HG03342 (cell line): ENCODE results near the gene KCNT2.
"Not testable (repeated sequence)": the region's sequence is repeated elsewhere in the genome, so short reads cannot be mapped to it uniquely, and the experiment has no call there.

Experiments
- ATAC-seq: cut with Tn5 transposase; IDR thresholded peaks from one replicate; pipeline ENCODE4 v1.9.1; 2021; ENCODE audit warnings: mild to moderate bottlenecking, moderate library complexity; ENCODE audit not compliant: unreplicated experiment

KCNT2 gene

DNA sequence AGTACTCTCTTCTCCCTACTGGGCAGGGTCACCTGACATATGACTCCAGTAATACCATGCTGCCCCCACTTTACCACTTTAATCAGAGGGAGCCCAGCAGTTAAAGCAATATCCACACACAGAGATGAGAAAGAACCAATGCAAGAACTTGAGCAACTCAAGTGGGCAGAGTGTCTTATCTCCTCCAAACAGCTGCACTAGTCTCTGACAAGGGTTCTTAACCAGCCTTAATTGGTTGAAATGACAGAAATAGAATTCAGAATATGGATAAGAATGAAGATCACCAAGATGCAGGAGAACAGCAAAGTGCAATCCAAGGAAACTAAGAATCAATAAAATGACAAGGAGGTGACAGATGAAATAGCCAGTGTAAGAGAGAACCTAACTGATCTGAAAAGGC lies 91.0 kb downstream of the KCNT2 start:
- no peak for ATAC-seq

GRCh38 chr1:196516373-196516772 lies 91.9 kb downstream of the KCNT2 start:
- no peak for ATAC-seq

GRCh38 chr1:196515904-196516303 lies 92.3 kb downstream of the KCNT2 start:
- ATAC-seq, result no peak

DNA sequence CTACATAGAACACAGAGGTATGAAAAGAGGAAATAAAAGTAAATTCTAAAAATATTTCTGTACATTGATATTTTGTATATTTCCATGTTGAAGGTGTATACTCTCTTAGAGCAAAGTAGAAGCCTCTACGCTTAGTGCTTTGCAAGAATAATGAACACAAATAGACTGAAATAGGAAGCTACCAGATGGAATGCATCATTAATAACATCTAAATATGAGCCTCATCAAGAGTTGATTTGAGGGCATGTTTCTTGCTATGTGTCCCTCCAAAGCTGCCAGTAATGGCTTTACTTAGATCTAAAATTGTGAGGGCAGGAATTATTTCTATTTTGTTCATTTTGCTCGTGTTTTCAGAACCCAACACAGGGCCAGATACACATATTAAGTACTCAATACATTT lies 94.4 kb downstream of the KCNT2 start:
- ATAC-seq, result no peak

- no peak for ATAC-seq
Measured at GRCh38 chr1:196510451-196510850, 97.8 kb downstream of the KCNT2 start.

DNA sequence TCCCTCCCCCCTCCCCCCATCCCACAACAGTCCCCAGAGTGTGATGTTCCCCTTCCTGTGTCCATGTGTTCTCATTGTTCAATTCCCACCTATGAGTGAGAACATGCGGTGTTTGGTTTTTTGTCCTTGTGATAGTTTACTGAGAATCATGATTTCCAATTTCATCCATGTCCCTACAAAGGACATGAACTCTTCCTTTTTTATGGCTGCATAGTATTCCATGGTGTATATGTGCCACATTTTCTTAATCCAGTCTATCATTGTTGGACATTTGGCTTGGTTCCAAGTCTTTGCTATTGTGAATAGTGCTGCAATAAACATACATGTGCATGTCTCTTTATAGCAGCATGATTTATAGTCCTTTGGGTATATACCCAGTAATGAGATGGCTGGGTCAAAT lies 104.0 kb downstream of the KCNT2 start:
- ATAC-seq, result not testable (repeated sequence)

DNA sequence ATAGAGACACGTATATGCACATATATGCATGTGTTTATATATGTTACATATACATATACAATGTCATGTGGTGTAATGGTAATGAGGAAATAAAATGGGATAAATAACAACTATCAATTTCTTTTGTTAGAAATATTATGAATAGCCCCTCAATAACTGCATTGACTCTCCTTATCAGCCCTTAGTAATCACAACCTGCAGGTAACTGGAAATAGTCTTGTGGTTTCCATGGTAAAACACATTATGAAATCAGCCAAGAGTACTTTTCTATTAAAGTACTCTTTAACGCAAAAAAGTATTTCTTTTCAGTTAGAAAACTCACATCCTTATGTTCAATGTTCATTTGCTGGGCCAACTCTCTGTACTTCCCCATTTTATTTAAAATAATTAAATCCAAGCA lies 105.8 kb downstream of the KCNT2 start:
- ATAC-seq, result no peak

DNA sequence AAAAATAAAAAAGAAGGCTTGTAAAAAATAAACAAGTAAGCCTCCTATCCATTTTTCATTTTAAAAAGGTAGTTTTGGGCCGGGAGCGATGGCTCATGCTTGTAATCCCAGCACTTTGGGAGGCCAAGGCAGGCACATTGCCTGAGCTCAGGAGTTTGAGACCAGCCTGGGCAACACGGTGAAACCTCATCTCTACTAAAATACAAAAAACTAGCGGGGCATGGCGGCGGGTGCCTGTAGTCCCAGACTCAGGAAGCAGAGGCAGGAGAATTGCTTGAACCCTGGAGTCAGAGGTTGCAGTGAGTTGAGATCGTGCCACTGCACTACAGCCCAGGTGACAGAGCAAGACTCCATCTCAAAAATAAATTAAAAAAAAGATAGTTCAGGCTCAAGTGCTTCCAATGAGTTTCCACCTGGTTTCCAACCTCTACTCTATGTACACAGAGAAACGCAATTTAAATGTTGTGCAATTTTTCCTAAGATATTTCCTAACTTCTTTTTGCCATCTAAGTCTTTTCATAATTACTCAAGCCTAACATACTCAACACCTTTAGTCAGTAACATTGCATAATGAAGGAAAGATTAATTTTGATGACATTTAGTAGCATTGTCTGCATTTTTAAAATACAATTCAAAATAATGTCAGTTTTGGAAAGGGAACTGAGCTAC lies 106.3 kb downstream of the KCNT2 start:
- ATAC-seq, result no peak

DNA sequence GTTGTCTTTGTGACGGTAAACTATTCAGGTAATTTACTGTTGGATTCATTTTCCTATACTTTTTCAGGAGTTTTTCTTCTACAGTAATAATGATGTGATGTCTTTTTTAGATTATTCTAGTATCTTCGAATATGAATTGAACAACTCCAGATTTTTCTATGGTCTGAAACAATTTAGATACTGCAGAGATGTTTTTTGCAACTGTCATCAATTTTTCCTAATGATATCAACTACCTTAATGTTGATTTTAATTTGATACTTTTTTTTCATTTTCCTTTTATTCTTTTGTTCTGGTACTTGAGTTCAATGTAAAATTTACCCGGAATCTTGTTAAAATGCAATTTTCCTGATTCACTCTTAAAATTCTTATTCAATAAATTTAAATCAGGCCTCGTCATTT lies 110.4 kb downstream of the KCNT2 start:
- no peak for ATAC-seq

- no peak for ATAC-seq
Measured at GRCh38 chr1:196494766-196495165, 113.5 kb downstream of the KCNT2 start.

- ATAC-seq, result no peak
Measured at GRCh38 chr1:196493881-196494280, 114.4 kb downstream of the KCNT2 start.

GRCh38 chr1:196488579-196488978 lies 119.7 kb downstream of the KCNT2 start:
- ATAC-seq, result no peak

- no peak for ATAC-seq
Measured at GRCh38 chr1:196486346-196486745, 121.9 kb downstream of the KCNT2 start.

GRCh38 chr1:196481616-196482015 lies 126.6 kb downstream of the KCNT2 start:
- no peak for ATAC-seq

DNA sequence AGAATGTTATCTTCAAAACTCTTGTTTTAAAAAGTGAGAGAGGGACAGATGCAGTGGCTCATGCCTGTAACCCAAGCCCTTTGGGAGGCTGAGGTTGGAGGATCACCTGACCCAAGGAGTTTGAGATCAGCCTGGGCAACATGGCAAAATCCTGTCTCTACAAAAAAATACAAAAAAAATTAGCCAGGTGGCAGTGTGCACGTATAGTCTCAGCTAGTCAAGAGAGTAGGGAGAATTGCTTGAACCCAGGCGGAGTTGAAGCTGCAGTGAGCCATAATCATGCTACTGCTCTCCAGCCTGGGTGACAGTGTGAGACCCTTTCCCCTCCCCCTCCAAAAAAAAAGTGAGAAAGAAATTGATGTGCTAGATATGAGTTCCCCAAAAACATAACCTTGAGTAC lies 131.0 kb downstream of the KCNT2 start:
- ATAC-seq, result no peak

- no peak for ATAC-seq
Measured at GRCh38 chr1:196467230-196467925, 140.9 kb downstream of the KCNT2 start.

DNA sequence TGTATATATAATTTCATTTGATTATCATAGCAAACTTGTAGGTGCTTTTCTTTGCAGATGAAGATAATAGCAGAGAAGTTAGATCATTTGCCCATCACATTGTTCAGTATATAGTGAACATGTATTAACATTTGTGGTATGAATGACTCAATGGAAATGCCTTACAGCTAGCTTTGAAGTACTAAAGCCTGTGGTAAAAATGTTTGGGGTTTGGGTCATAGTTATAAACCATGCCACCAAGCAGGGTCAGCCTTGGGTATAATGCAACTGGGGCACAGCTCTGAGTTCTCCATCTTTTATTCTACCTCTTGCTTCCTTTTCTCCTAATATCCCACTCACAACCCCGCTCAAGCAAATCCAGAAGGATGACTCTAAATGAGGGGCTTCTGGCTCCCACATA lies 141.6 kb downstream of the KCNT2 start:
- no peak for ATAC-seq

GRCh38 chr1:196466166-196466565 lies 142.1 kb downstream of the KCNT2 start:
- ATAC-seq, result no peak

DNA sequence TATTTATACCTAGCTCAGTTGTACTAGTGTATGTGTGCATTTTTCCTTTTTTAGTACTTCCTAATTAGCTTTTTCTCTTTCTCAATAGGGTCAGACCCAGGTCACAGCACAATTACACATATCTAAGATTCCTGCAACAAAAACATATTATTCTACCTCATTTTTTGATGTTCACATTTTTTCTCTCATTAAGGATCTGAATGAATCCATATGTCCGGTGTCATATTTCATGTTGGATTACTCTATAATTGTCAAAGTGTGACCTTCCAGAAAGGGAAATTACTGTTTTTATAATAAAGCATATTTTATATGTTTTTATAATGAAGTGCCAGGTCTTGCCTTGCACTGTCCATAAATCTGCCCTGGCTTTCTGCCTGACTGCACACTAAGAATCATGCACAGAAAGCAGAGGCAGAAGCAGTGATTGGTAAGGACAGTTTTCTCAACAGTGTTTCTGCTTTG lies 143.7 kb downstream of the KCNT2 start:
- no peak for ATAC-seq

- no peak for ATAC-seq
Measured at GRCh38 chr1:196462086-196462485, 146.2 kb downstream of the KCNT2 start.

- no peak for ATAC-seq
Measured at GRCh38 chr1:196461521-196461920, 146.7 kb downstream of the KCNT2 start.

GRCh38 chr1:196459383-196459782 lies 148.9 kb downstream of the KCNT2 start:
- ATAC-seq, result no peak

DNA sequence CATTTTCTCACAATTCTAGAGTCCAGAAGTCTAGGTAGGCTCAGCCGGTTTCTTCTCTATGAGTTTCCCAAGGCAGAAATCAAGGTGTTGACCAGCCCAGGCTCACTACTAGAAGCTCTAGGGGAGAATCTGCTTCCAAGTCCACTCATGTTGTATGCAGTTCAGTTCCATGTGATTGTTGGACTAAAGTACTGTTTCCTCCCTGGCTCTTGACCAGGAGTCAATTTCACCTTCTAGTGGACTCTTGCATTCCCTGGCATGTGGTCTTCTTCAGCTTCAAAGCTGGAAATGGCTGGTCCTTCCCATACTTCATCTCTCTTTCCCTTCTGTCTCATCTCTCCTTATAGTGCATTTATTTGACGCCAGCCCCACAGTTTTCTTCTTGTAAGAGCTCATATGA lies 153.4 kb downstream of the KCNT2 start:
- no peak for ATAC-seq
